Measurements from ENCODE around the gene SETD7.

Gene SETD7

GRCh38 chr4:139540161-139540560 lies 15.9 kb downstream of the SETD7 start:
- no peak for TF ChIP-seq POLR2A (IDR thresholded peaks at IDR 0.05; ENCODE audit: extremely low read depth, insufficient read length)
- no peak for TF ChIP-seq MYC (IDR thresholded peaks at IDR 0.05; ENCODE audit: low read depth, low read length)
- TF ChIP-seq MAX (IDR thresholded peaks at IDR 0.05; ENCODE audit: low read depth, low read length): no peak
- TF ChIP-seq, protein P1, sequence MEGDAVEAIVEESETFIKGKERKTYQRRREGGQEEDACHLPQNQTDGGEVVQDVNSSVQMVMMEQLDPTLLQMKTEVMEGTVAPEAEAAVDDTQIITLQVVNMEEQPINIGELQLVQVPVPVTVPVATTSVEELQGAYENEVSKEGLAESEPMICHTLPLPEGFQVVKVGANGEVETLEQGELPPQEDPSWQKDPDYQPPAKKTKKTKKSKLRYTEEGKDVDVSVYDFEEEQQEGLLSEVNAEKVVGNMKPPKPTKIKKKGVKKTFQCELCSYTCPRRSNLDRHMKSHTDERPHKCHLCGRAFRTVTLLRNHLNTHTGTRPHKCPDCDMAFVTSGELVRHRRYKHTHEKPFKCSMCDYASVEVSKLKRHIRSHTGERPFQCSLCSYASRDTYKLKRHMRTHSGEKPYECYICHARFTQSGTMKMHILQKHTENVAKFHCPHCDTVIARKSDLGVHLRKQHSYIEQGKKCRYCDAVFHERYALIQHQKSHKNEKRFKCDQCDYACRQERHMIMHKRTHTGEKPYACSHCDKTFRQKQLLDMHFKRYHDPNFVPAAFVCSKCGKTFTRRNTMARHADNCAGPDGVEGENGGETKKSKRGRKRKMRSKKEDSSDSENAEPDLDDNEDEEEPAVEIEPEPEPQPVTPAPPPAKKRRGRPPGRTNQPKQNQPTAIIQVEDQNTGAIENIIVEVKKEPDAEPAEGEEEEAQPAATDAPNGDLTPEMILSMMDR (IDR thresholded peaks at IDR 0.05; ENCODE audit: low read depth, low read length): no peak

DNA sequence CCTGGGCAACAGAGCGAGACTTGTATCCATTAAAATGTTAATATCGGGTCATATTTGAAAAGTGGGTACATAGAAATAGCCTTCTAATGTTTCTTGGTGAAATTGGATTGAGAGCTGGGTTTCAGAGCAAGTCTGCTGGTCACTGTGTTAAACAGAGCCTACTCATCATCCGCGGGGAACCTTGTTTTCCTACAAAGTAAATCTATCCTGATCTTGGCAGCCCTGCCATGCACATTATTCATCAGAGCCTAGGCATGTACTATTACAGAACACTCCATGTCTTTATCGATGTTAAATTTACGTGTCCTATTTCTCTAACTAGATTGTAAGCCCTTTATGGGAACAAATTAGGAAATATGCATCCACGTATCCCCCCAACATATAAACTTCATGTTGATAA lies 18.7 kb downstream of the SETD7 start:
- no peak overlapping the region for H3K4me3 ChIP-seq (ENCODE audit: low read depth, low read length)
- DNase-seq (ENCODE audit: low read depth): no peak
- TF ChIP-seq, protein P1 (IDR thresholded peaks at IDR 0.05; ENCODE audit: low read depth, low read length): no peak
- TF ChIP-seq MAX (IDR thresholded peaks at IDR 0.05; ENCODE audit: low read depth, low read length) (no peak), MYC (IDR thresholded peaks at IDR 0.05; ENCODE audit: low read depth, low read length) (no peak), POLR2A (IDR thresholded peaks at IDR 0.05; ENCODE audit: extremely low read depth, insufficient read length) (no peak)

More at GRCh38 chr4:139540161-139540560, 15.9 kb downstream of the SETD7 start:
- H3K4me3 ChIP-seq (ENCODE audit: low read depth, low read length): no peak overlapping the region
- DNase-seq (ENCODE audit: low read depth): no peak

DNA sequence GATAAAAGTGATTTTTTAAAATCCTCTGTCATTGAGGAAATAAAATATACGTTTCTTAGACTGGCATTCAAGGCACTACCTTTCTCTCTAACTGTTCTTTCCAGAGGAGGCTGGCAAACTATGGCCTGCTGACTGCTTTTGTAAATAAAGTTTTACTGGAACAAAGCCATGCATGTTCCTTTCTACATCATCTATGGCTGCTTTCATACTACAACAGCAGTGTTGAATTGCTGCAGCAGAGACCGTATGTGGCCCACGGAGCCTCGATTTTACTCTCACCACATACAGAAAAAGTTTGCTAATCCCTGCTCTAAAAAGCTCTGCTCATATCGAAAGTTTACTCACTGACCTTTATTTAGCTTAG lies 20.2 kb downstream of the SETD7 start:
- TF ChIP-seq MAX (IDR thresholded peaks at IDR 0.05; ENCODE audit: low read depth, low read length): no peak
- TF ChIP-seq, protein P1 (IDR thresholded peaks at IDR 0.05; ENCODE audit: low read depth, low read length): no peak
- no peak for TF ChIP-seq MYC (IDR thresholded peaks at IDR 0.05; ENCODE audit: low read depth, low read length)
- TF ChIP-seq POLR2A (IDR thresholded peaks at IDR 0.05; ENCODE audit: extremely low read depth, insufficient read length): no peak
- H3K4me3 ChIP-seq (ENCODE audit: low read depth, low read length): no peak overlapping the region
- no peak for DNase-seq (ENCODE audit: low read depth)

GRCh38 chr4:139535228-139535870 lies 20.7 kb downstream of the SETD7 start:
- no peak for DNase-seq (ENCODE audit: low read depth)
- H3K4me3 ChIP-seq (ENCODE audit: low read depth, low read length): no peak overlapping the region
- TF ChIP-seq POLR2A (IDR thresholded peaks at IDR 0.05; ENCODE audit: extremely low read depth, insufficient read length): no peak
- TF ChIP-seq, protein P1 (IDR thresholded peaks at IDR 0.05; ENCODE audit: low read depth, low read length): no peak
- TF ChIP-seq MYC (IDR thresholded peaks at IDR 0.05; ENCODE audit: low read depth, low read length): no peak
- TF ChIP-seq MAX (IDR thresholded peaks at IDR 0.05; ENCODE audit: low read depth, low read length): no peak

DNA sequence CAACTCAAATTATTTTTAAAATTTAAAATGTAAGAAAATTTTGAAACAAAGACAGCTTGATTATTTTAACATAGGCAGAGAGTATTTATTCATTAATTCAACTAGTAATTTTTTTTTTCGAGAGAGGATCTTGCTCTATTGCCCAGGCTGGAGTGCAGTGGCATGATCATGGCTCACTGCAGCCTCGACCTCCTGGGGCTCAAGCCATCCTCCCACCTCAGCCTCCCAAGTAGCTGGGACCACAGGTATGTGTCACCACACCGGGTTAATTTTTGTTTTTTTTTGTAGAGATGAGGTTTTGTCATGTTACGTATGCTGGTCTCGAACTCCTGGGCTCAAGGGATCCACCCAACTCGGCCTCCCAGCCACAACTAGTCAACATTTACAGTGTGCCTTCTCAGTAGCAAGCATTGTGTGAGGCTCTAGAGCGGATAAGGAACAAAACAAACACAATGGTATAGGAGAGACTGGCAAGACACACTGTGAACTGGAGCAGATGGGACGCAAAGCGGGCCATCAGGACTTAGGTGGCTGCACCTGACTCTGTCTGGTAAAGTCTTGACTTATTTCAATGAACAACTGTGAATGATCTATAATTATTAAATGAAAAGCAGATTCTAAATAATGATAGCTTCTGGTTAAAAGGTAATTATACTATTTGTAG lies 21.6 kb downstream of the SETD7 start:
- TF ChIP-seq POLR2A (IDR thresholded peaks at IDR 0.05; ENCODE audit: extremely low read depth, insufficient read length) (no peak), MAX (IDR thresholded peaks at IDR 0.05; ENCODE audit: low read depth, low read length) (no peak), MYC (IDR thresholded peaks at IDR 0.05; ENCODE audit: low read depth, low read length) (no peak)
- TF ChIP-seq, protein P1 (IDR thresholded peaks at IDR 0.05; ENCODE audit: low read depth, low read length): no peak
- no peak overlapping the region for H3K4me3 ChIP-seq (ENCODE audit: low read depth, low read length)
- DNase-seq (ENCODE audit: low read depth): no peak

All from NB4 (cell line).